CD4-positive, alpha-beta T cell treated with Interleukin-15 for 1 hour (primary cell): ENCODE results near the gene CENPF.
"Not testable (repeated sequence)": the region's sequence is repeated elsewhere in the genome, so short reads cannot be mapped to it uniquely, and the experiment has no call there.

ENCODE experiments used
- DNase-seq: peaks from one replicate; pipeline ENCODE4 v3.0.0-alpha.2; 2020

Gene CENPF, protein sequence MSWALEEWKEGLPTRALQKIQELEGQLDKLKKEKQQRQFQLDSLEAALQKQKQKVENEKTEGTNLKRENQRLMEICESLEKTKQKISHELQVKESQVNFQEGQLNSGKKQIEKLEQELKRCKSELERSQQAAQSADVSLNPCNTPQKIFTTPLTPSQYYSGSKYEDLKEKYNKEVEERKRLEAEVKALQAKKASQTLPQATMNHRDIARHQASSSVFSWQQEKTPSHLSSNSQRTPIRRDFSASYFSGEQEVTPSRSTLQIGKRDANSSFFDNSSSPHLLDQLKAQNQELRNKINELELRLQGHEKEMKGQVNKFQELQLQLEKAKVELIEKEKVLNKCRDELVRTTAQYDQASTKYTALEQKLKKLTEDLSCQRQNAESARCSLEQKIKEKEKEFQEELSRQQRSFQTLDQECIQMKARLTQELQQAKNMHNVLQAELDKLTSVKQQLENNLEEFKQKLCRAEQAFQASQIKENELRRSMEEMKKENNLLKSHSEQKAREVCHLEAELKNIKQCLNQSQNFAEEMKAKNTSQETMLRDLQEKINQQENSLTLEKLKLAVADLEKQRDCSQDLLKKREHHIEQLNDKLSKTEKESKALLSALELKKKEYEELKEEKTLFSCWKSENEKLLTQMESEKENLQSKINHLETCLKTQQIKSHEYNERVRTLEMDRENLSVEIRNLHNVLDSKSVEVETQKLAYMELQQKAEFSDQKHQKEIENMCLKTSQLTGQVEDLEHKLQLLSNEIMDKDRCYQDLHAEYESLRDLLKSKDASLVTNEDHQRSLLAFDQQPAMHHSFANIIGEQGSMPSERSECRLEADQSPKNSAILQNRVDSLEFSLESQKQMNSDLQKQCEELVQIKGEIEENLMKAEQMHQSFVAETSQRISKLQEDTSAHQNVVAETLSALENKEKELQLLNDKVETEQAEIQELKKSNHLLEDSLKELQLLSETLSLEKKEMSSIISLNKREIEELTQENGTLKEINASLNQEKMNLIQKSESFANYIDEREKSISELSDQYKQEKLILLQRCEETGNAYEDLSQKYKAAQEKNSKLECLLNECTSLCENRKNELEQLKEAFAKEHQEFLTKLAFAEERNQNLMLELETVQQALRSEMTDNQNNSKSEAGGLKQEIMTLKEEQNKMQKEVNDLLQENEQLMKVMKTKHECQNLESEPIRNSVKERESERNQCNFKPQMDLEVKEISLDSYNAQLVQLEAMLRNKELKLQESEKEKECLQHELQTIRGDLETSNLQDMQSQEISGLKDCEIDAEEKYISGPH (N-terminal part only)

DNA sequence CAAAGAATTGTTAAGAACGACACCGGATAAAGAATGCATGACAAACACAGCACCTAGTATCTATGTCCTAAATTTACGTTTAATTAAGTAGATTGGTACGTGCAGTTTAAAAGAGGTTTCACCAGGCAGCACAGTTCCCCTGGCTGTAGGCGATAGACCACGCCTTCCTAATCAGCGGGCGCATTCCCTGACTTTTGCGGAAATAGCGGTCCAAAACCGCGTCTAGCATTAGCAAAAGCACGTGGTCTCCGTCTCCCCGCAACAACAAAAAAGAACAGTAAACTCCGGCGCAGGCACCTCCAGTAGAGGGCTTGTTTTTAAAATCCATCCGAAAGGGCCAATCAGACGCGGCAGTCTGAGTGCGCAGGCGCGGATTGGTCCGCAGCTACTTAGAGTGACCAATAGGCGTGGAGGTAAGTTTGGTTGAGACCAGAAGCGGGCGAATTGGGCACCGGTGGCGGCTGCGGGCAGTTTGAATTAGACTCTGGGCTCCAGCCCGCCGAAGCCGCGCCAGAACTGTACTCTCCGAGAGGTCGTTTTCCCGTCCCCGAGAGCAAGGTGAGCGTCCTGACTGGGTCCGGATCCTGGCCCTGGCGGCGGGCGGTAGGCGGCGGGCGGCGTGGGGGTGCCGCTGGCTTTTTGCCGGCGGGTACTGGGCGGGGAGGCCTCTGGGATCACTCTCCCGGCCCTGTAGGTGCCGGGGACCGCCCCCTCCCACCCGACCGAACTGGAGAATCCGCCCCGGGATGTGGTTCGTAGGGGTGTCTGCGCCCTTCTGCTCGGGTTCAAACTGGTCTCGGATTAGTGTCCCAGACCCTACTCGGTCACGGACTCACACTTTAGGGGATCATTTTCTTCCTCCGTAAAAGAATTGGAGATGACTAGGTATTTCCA, at the start of gene CENPF:
CENPF (plus strand) TSS at position 432 of the 894 bp plus-strand sequence. CDS start 10,560 bp downstream, outside the sequence.
- peak; percentile 96 for DNase-seq

DNA sequence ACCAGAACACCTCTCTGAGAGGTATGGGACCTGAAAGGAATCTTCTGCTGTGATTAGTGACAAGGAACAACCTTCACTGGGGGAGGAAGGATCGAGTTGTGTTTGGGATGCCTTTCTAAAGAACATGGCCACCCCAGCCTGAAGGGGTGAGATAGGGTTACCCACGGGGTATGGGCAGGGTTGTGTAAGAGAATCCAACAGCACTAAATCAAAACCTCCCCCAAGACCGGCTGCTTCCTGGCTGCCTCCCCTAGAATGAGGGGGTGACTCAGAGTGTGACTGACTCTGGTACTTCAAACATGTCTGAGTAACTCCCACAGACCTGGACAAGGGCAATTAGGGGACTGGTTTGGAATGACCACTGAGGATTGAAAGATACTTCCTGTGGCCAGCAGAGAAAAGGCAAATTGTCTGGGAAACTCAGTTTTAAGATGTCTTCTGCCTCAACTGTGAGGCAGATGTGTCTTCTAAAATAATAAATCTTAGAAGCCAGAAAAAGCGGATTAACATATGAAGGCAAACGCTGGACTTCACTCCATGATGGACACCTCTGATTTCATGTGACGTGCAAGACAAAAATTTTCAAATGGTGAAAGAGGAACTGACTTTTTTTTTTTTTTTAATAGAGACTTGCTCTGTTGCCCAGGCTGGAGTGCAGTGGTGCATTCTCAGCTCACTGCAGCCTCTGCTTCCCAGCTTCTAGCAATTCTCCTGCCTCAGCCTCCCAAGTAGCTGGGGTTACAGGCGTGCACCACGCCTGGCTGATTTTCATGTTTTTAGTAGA, 44.9 kb upstream of the CENPF start:
- no peak for DNase-seq

DNA sequence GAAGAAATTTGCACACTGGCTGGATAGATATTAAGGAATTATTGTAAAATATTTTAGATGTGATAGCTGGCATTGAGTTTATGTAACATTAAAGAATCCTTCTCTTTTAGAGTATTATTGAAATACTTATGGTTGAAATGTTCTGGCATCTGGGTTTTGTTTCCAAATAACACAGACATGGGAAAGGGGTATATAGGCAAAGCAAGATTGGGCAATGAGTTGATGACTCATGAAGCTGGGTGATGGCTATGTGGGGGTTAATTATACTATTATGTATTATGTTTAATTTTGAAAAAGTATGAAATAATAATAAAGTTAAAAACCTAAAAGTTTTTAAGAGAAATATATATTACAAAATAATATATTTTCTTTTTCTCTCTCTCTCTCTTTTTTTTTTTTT, 39.1 kb upstream of the CENPF start:
- DNase-seq = no peak

DNA sequence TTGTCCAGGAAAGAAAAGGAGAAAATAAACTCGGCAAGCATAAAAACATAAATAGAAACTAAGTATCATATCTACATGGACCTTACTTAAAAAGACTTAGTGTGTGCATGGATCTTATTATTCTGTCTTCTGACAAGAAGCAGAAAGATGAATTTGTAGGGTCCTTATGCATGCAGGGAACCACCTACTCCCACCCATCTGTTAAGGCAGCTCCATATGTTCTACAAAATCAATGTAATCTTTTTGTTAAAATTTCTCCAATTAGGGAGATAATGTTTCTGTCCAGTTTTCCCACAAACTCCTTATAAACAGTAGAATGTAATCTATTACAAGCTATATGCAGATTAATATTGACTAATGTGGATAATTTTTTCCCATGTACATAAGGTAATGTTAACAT, 37.7 kb upstream of the CENPF start:
- no peak for DNase-seq

DNA sequence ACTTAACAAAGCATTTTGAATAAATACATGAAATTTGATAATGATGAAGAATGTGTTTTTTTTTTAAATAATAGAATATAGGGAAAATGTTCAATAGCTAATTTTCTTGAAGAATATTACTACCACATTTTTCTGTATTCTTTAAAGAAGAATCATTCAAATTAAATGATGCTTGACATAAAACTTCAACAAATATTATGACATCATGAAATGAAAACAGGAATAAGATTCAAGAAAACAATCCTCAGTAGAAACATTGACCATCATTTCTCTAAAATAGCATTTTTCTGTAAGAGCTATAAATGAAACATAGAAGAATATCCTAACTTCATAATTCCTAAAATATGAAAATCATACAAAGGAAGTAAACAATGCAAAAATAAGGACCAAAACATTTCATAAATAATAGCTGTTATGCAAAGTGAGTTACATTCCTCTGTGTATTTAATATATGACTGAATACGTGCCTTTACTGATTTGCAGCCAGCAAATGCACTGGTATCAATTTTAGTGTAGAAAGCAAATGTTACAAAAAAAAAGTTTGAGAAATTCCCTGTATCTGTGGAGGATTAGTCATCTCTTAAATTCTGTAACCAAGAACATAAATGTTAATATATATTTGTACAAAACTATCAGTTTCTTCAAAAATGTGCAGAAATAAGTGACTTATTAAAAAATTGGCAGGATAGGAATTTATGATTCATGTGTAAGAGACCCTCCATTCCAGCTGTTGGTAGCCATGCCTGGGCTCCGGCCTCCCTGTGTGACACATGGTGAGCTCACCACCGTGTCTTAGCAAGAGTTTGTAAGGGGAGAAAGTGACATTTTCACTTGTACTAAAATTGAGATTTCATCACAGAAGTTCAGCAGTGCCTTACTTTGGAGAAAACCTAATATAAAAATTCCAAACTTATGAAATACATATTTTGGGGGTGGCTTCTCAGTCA, 36.6 kb upstream of the CENPF start:
- DNase-seq = no peak

DNA sequence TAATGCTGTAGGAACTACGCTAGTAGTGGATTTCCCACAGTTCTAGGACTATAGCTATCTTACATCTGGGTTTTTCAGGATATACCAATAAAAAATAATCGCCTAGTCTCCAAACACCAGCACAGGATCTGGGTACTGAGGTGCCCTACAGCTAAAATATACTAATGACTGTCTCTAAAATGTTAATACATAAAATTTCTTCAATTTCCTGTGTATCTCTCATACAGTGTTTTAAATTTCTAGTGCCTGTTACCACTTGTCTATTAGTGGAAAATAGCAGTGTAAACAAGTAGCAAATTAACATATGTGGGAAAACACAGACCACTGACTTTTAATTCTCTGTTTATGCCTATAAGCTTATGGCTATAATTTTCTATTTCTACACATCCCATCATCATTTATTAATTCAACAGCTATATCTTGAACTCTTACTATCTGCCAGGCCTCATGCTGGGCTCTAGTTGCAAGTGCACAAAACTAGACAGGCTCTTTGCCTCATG, 35.5 kb upstream of the CENPF start:
- no peak for DNase-seq

DNA sequence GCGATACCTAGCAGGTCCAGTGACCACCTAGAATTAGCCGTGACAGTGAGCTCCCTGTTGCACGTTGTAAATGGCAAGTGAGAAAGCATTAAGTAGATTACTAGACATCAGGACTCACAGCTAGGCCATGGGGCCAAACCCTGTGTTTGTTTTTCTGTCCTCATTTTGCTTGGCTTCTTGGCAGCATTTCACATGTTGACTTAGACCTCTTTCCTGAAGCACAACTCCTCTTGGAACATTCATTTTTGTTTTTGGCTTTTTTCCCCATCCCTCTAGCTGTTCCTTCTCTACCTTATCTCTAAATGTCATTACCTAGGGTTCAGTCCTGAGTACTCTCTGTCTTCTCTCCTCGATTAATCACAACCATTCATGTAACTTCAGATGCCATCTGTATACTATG, 34.7 kb upstream of the CENPF start:
- no peak for DNase-seq

DNA sequence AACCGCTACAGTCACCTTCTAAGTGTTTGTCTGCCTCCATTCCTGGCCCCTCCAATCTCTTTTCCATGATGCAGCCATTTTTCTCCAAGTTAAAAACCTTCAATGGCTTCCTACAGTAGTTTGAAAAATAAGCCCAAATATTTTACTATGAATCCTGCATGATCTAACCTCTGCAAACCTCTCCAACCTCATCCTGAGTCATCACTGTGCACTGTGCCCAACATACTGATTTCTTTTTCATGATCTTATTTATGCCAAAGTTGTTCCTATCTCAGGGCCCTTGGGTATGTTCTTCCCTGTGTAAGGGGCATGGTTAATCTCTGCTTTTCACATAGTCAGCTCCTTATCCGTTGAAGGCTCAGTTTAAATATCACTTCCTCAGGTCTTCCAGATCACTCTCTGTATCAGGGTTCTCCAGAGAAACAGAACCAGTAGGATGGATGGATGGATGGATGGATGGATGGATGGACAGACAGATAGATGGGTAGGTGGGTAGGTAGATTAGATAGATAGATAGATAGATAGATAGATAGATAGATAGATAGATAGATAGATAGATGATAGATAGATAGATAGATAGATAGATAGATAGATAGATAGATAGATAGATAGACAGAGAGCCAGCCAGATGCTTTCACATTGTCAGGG, 33.5 kb upstream of the CENPF start:
- DNase-seq = no peak

DNA sequence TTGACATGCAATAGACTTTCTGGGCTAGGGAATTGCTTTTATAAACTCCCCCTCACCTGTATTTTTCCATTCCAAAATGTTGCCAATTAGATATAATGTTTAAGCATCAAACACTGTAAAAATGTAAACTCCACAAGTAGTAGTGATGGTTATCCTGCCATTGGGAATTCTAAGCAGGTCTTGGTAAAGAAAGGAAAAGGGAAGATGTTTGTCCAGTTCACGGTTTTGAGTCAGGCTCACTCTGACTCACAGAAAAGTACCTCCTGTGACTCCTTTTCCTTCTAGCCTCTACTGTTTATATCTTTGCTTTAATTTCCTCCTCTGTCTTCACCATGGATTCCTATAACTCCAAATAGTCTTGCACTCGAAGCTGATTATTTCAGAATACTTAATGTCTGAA, 32.6 kb upstream of the CENPF start:
- DNase-seq = no peak

DNA sequence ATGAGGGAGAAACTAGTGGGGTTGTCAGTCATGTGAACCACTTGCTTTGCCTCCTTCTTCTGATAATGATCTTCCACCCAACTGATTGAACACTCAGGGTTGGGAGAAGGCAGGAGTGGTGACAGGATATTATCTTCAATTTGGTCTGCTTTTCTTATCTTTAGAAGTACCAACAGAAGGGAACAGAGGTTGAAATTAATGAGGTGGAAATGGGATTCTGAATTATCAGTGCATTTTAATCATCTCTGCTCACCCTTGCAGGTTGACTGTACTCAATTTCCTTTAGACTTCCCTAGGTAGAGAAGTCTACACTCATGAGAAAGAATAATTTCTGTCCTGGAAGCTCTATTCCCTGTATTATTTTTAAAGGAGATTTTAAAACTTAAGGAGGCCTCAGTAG, 31.7 kb upstream of the CENPF start:
- no peak for DNase-seq

DNA sequence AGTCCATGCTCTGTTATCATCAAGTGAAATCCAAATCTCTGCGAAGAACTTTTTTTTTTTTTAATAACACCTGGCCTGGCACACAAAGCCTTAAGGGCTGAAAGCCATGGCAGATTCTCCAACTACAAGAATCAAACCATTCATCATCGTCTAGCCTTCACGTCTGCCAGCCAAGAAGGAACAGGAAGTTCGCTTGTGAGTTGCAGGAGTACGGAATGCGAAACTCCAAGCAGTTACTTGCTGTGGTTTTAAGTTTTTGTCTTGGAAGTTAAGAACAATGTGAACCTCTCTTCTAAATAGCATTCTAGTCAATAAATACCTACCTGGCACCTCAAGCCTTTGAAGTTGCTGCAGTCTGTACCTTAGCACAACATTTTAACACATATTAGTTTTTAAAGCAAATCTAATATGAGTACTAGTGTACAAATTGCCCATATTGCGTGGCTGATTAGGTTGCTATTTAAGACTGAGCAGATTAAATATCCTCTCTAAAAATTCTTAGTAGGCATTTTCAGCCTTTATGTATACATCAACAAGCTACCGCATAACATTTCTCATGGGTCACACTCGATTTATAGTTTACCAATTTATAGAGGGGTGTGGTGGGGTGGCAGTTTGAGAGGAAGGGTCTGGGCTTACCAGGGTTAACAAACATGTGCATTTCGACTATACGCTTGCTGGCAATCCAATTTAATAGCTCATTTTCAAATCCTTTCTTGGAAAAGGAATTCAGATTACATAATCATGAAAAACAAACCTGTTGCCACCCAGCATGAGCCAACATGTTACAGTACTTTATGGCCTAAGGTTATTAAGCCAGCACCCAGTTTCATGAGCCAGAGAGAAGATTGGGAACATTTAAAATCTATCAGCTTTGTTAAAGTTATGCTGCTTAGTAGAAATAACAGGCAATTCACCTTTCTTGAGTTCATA, 29.3 kb upstream of the CENPF start:
- DNase-seq = no peak

DNA sequence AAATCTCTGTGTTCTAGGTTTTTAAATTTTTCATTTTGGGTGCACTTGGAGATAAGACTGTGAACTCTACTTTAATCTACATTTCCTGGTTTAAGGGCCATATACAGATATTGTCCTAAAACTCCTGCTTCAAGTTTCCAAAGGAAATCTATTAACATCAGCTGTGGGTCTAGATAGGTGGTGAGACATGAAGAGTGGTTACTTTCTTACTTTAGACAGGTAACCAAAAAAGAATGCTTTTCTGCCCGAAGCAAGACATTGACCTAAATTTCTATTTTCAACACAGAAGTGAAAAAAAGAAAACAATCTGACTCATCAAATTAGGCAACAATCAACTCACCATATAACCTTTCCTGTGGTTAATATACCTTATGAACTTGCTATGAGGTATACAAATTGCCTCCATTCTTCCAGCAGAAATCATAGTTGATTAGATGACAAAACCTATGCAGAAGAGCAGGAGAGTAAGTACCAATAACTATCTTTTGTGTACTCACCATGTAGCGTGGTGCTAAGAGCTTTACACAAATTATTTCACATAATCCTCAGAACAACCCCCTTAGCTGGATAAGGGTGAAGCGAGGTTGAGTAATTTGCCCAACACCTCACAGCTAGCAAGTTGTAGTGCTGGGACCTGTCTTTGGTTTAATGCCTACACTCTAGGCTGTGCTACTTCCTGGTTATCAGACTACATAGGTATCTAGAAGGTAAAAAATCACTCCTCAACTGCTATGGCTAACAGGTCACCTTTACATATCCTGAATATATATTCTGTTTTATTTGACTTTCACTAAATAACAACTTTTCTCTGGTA, 28.2 kb upstream of the CENPF start:
- no peak for DNase-seq

DNA sequence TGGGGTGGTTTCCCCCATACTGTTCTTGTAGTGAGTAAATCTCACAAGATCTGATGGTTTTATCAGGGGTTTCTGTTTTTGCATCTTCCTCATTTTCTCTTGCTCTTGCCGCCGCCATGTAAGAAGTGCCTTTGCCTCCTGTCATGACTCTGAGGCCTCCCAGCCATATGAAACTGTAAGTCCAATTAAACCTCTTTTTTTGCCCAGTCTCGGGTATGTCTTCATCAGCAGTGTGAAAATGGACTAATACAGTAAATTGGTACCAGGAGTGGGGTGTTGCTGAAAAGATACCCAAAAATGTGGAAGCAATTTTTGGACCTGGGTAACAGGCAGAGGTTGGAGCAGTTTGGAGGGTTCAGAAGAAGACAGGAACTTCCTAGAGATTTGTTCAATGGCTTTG, 26.9 kb upstream of the CENPF start:
- DNase-seq = not testable (repeated sequence)

DNA sequence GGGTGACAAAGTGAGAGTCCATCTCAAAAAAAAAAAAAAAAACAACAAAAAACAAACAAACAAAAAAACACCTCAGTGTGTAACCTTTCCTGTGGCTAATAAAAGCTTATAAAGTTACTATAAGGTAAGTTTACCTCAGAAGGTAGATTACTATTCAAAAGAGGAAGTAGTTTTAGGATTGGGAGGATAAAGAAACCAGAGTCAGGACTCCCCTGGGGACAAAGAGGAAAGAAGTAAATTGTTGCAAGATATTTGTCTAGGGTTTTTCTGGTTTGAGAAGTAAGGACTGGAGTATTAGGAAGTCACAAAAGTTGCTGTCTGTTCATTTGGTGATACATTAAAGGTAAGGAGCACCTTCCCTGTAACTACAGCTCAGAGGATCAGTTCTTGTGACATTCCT, 23.8 kb upstream of the CENPF start:
- DNase-seq = no peak

DNA sequence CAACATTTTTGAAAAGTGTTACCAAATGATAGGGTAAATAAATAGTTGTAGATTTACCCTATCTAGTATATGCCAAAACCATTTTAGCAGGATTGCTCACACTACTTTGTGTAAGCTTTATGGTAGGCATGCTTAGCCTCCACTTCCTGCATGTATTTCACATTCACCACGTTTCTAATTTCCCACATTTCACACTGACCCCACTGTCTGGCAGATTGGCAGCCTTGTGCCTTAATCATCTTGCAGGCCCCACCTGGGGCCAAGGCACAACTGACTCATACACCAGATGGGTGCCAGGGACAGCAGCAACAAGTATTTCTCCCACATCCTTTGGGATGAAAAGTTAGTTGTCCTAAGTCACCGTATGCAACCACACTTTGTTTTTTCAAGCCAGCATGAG, 21.2 kb upstream of the CENPF start:
- DNase-seq = no peak

DNA sequence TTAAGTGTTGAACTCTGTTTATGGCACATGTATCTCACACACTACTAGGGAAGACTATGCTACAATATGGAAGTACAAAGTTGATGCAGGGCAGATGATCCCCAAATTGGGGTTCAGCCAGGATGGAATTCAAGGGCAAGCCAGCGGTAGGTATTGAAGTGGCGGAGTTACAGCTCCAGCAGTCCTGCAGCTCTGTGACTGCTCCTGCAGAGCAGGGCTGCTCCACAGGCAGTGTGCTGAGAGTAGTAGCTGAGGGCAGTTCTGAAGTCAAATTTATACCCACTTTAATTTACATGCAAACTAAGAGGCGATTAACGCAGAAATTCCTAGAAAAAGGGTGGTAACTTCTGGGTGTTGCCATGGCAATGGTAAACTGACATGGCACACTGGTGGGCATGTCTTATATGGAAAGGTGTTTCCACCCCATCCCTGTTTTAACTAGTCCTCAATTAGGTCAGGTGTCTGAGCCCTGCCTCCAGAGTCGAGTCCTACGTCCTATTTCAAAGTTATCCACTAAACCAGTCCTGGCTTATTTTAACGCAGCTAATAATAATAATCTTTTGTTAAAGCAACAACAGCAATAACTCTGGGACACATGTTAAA, 20.6 kb upstream of the CENPF start:
- no peak for DNase-seq

DNA sequence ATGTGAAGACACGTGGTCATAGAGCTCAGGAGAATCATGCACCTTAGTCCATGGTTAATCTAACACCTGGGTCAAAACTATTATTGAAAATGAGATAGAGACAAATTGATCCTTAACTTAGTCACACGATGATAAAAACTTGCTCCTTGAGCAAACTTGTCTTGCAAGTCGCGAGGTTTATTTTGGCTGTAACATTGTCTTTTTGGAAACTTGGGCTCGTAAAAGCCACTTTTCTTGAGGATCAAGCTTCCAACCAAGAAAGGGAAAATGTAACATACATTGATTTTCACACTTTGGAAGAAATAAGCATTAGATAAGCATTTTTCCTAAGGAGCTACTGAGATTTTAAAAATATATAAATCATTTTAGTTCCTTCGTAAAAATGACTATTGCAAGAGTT, 19.9 kb upstream of the CENPF start:
- no peak for DNase-seq
